Measurements from ENCODE around the gene PPIF.

DNA sequence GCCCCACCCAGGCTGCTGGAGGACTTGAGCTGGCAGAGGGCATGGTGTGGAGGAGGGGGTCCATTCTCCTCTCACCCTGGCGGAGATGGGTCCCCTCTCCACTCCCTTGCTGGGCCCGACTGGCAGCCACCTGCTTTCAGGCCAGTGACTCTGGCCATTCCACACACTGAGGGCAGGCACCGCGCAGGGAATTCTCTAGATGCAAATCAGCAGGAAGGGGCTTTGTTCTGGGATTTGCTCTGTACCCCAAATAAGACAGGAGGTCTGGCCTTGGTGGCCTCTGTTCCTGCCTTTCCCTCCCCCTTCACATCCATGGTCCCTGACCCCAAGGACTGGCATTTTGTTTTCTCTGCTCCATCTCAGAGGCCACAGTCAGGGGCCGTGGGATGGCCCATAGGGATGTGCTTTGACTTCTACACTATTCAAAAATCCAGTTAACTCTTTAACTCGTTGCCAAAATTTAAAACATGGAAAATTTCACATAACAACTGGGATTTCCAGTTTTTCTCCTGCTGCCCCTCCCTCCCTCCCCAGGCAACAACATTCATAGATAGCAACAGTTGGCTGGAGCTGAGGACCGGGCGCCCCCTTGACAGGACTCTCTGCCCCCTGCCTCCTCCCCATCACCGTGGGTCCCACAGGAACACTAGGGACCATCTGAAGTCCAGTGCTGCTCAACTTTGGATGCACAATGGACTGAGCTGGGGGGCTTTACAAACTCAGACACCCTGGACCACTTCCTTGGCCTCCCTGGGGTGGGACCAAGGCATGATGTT is 33.9 kb downstream of the PPIF start:
- TF ChIP-seq, protein P1, sequence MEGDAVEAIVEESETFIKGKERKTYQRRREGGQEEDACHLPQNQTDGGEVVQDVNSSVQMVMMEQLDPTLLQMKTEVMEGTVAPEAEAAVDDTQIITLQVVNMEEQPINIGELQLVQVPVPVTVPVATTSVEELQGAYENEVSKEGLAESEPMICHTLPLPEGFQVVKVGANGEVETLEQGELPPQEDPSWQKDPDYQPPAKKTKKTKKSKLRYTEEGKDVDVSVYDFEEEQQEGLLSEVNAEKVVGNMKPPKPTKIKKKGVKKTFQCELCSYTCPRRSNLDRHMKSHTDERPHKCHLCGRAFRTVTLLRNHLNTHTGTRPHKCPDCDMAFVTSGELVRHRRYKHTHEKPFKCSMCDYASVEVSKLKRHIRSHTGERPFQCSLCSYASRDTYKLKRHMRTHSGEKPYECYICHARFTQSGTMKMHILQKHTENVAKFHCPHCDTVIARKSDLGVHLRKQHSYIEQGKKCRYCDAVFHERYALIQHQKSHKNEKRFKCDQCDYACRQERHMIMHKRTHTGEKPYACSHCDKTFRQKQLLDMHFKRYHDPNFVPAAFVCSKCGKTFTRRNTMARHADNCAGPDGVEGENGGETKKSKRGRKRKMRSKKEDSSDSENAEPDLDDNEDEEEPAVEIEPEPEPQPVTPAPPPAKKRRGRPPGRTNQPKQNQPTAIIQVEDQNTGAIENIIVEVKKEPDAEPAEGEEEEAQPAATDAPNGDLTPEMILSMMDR (IDR thresholded peaks at IDR 0.05): no peak
- no peak for TF ChIP-seq POLR2A (IDR thresholded peaks at IDR 0.05)
